Loucy (cell line): ENCODE data around the gene APC2.

Experiments used
- EZH2phosphoT487 ChIP-seq: fragments of 200-600 bp; IDR thresholded peaks from 2 replicates; pipeline ENCODE4 v1.6.1; 2018; ENCODE audit warnings: antibody characterized with exemption, mild to moderate bottlenecking, moderate library complexity, borderline replicate concordance
- TF ChIP-seq, protein P1 (sequence below): fragments of 200-600 bp; sonication (generic); conservative IDR thresholded peaks from 2 replicates; pipeline ENCODE4 v1.5.1; 2014; ENCODE audit warnings: mild to moderate bottlenecking, antibody characterized with exemption, low read length

DNA sequence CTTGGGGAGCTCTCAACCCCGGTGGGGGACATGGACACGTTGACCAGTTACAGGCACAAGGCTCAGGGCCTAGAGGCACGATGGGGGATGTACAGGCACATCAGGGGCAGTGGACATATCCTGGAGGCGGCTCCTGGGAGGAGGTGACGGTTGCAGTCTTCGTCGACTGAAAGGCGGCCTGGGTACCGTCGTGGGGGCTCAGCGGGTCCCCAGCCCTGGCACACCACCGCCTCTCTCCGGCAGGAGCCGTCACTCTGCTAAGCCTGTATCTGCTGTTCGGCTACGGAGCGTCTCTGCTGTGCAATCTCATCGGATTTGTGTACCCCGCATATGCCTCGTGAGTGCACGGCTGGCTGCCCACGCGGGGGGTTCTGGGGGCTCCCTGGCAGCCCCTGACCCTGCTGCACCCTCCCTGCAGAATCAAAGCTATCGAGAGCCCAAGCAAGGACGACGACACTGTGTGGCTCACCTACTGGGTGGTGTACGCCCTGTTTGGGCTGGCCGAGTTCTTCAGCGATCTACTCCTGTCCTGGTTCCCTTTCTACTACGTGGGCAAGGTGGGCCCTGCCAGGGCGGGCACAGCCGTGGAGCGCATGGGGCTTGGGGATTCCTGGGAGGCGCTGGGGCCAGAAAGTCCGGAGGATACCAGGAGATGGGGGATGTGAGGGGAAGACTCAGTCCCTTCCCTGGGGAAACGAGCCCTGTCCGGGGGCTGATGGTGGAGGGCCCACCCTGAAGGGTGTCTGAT is 45.3 kb downstream of the APC2 start:
- TF ChIP-seq, protein P1, sequence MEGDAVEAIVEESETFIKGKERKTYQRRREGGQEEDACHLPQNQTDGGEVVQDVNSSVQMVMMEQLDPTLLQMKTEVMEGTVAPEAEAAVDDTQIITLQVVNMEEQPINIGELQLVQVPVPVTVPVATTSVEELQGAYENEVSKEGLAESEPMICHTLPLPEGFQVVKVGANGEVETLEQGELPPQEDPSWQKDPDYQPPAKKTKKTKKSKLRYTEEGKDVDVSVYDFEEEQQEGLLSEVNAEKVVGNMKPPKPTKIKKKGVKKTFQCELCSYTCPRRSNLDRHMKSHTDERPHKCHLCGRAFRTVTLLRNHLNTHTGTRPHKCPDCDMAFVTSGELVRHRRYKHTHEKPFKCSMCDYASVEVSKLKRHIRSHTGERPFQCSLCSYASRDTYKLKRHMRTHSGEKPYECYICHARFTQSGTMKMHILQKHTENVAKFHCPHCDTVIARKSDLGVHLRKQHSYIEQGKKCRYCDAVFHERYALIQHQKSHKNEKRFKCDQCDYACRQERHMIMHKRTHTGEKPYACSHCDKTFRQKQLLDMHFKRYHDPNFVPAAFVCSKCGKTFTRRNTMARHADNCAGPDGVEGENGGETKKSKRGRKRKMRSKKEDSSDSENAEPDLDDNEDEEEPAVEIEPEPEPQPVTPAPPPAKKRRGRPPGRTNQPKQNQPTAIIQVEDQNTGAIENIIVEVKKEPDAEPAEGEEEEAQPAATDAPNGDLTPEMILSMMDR, result no peak
- no peak for TF ChIP-seq EZH2phosphoT487
